Ishikawa (cell line): ENCODE data around the gene TRRAP.

Experiments used
- CEBPB ChIP-seq: IDR thresholded peaks from 2 replicates; pipeline ENCODE4 v1.6.1; 2012
- CREB1 ChIP-seq: IDR thresholded peaks from 2 replicates; pipeline ENCODE4 v1.6.1; 2012; ENCODE audit warnings: low read depth
- EGR1 ChIP-seq: IDR thresholded peaks from 2 replicates; pipeline ENCODE4 v1.6.1; 2012
- EP300 ChIP-seq: IDR thresholded peaks from 2 replicates; pipeline ENCODE4 v1.6.1; 2012; ENCODE audit warnings: borderline replicate concordance
- FOXM1 ChIP-seq: IDR thresholded peaks from 2 replicates; pipeline ENCODE4 v1.6.1; 2012; ENCODE audit warnings: low read depth, borderline replicate concordance
- MAX ChIP-seq: IDR thresholded peaks from 2 replicates; pipeline ENCODE4 v1.6.1; 2012
- NFIC ChIP-seq: IDR thresholded peaks from 2 replicates; pipeline ENCODE4 v1.6.1; 2012
- RAD21 ChIP-seq: IDR thresholded peaks from 2 replicates; pipeline ENCODE4 v1.6.1; 2012; ENCODE audit warnings: low read depth
- REST ChIP-seq: IDR thresholded peaks from 2 replicates; pipeline ENCODE4 v1.6.1; 2012; ENCODE audit warnings: low read depth, mild to moderate bottlenecking
- TAF1 ChIP-seq: IDR thresholded peaks from 2 replicates; pipeline ENCODE4 v1.6.1; 2012; ENCODE audit warnings: low read depth, mild to moderate bottlenecking
- TCF12 ChIP-seq: IDR thresholded peaks from 2 replicates; pipeline ENCODE4 v1.6.1; 2012; ENCODE audit warnings: low read depth
- TEAD4 ChIP-seq: IDR thresholded peaks from 2 replicates; pipeline ENCODE4 v1.6.1; 2012
- USF1 ChIP-seq: IDR thresholded peaks from 2 replicates; pipeline ENCODE4 v1.6.1; 2012
- YY1 ChIP-seq: IDR thresholded peaks from 2 replicates; pipeline ENCODE4 v1.6.1; 2012; ENCODE audit warnings: low read depth
- ZBTB7A ChIP-seq: IDR thresholded peaks from 2 replicates; pipeline ENCODE4 v1.6.1; 2012; ENCODE audit warnings: low read depth

TRRAP gene

GRCh38 chr7:98984126-98984525 lies 105.8 kb downstream of the TRRAP start:
- no peak for TF ChIP-seq TCF12
- TF ChIP-seq CEBPB: no peak
- no peak for TF ChIP-seq CREB1

- TF ChIP-seq CREB1 (no peak), REST (no peak), YY1 (no peak), USF1 (no peak), RAD21 (no peak), CEBPB (no peak), MAX (no peak), TAF1 (no peak), EGR1 (no peak), TCF12 (no peak), TEAD4 (no peak)
Observed at GRCh38 chr7:98985406-98985805, 107.1 kb downstream of the TRRAP start.

- TF ChIP-seq USF1 (no peak), CEBPB (no peak), CREB1 (no peak), YY1 (no peak), EP300 (no peak), TCF12 (no peak), REST (no peak), MAX (no peak), ZBTB7A (no peak), FOXM1 (no peak), TEAD4 (no peak), EGR1 (no peak), TAF1 (no peak), NFIC (no peak), RAD21 (no peak)
Observed at GRCh38 chr7:98985945-98986344, 107.6 kb downstream of the TRRAP start.

- TF ChIP-seq ZBTB7A (no peak), EP300 (no peak), CEBPB (no peak), USF1 (no peak), REST (no peak), TAF1 (no peak), TEAD4 (no peak), RAD21 (no peak), EGR1 (no peak), TCF12 (no peak), CREB1 (no peak), FOXM1 (no peak), YY1 (no peak), MAX (no peak), NFIC (no peak)
Observed at GRCh38 chr7:98988641-98989040, 110.3 kb downstream of the TRRAP start.

GRCh38 chr7:98990356-98990755 lies 112.0 kb downstream of the TRRAP start:
- TF ChIP-seq TEAD4 (no peak), TCF12 (no peak), USF1 (no peak), MAX (no peak), ZBTB7A (no peak)
